Hepatocyte (in vitro differentiated cells): ENCODE data around the gene ASB16. TPM values are rescaled to one million over a fixed set of nuclear protein-coding genes. Genes with fewer than 3 reads are reported as not detected.

Experiments used
- DNase-seq: peaks from one replicate; pipeline ENCODE4 v3.0.0-alpha.2; 2016; ENCODE audit warnings: low spot score
- H2AFZ ChIP-seq: fragments of 200-600 bp; sonication (generic); 2 replicates; pipeline ENCODE4 v1.6.0; 2016; ENCODE audit warnings: antibody characterized with exemption, mild to moderate bottlenecking
- H3K27ac ChIP-seq: fragments of 200-600 bp; sonication (generic); 2 replicates; pipeline ENCODE4 v1.5.1; 2016; ENCODE audit warnings: mild to moderate bottlenecking
- H3K27me3 ChIP-seq: fragments of 200-600 bp; sonication (generic); 2 replicates; pipeline ENCODE4 v1.6.1; 2016
- H3K36me3 ChIP-seq: fragments of 200-600 bp; sonication (generic); replicated peaks from 2 replicates; pipeline ENCODE4 v1.5.1; 2016; ENCODE audit warnings: low read depth; ENCODE audit not compliant: insufficient read depth
- H3K4me1 ChIP-seq: fragments of 200-600 bp; sonication (generic); 2 replicates; pipeline ENCODE4 v1.5.1; 2016; ENCODE audit warnings: mild to moderate bottlenecking, moderate library complexity; ENCODE audit not compliant: insufficient read depth
- H3K4me2 ChIP-seq: fragments of 200-600 bp; sonication (generic); 2 replicates; pipeline ENCODE4 v1.6.0; 2016
- H3K4me3 ChIP-seq: fragments of 200-600 bp; sonication (generic); 2 replicates; pipeline ENCODE4 v1.5.1; 2016; ENCODE audit warnings: mild to moderate bottlenecking
- H3K79me2 ChIP-seq: fragments of 200-600 bp; sonication (generic); 2 replicates; pipeline ENCODE4 v1.6.0; 2017; ENCODE audit warnings: mild to moderate bottlenecking
- H3K9me2 ChIP-seq: fragments of 200-600 bp; sonication (generic); replicated peaks from 2 replicates; pipeline ENCODE4 v1.6.0; 2017; ENCODE audit warnings: mild to moderate bottlenecking; ENCODE audit not compliant: insufficient read depth
- H3K9me3 ChIP-seq: fragments of 200-600 bp; sonication (generic); 2 replicates; pipeline ENCODE4 v1.5.1; 2016; ENCODE audit warnings: low read depth, mild to moderate bottlenecking
- H4K20me1 ChIP-seq: fragments of 200-600 bp; sonication (generic); 2 replicates; pipeline ENCODE4 v1.6.0; 2016; ENCODE audit warnings: mild to moderate bottlenecking; ENCODE audit not compliant: insufficient read depth, poor library complexity, severe bottlenecking
- EZH2 ChIP-seq: fragments of 200-600 bp; sonication (generic); IDR thresholded peaks from 2 replicates; pipeline ENCODE4 v1.6.1; 2016; ENCODE audit warnings: antibody characterized with exemption, mild to moderate bottlenecking, borderline replicate concordance
- EZH2phosphoT487 ChIP-seq: fragments of 200-600 bp; sonication (generic); IDR thresholded peaks from one replicate; pipeline ENCODE4 v1.6.1; 2018; ENCODE audit warnings: antibody characterized with exemption, mild to moderate bottlenecking, low read depth, moderate library complexity; ENCODE audit not compliant: unreplicated experiment, severe bottlenecking
- WGBS: methylation state at CpG from one replicate; pipeline ENCODE4 v1.1.6; 2016; ENCODE audit warnings: low lambda C conversion rate; ENCODE audit errors: missing lambda C conversion rate; 5-methylcytosine and 5-hydroxymethylcytosine counted together
- polyA plus RNA-seq: library from polyadenylated mRNA; unstranded; fragments of >200 nt; fragmentation: Nextera tagmentation; extraction: Ambion mirVana; gene quantifications from 2 replicates; pipeline ENCODE4 v1.2.1, GENCODE V29; 2016
- total RNA-seq: library from RNA; depleted of rRNA; stranded (reverse); fragments of >200 nt; gene quantifications from 2 replicates; pipeline ENCODE4 v1.2.3, GENCODE V29; 2014
- TF ChIP-seq, protein P1 (sequence below): fragments of 200-600 bp; sonication (generic); IDR thresholded peaks from 2 replicates; pipeline ENCODE4 v1.5.1; 2016; ENCODE audit warnings: antibody characterized with exemption, mild to moderate bottlenecking; ENCODE audit not compliant: poor library complexity

Gene ASB16
- total and polyA plus RNA-seq, 2 experiments from 2014 or later, result 0.23 to 0.71 TPM

- peaks cover 3% of the 10 kb centered on the region for H3K4me1 ChIP-seq
- no peaks in the 10 kb centered on the region for H3K36me3 ChIP-seq
These were observed 36.8 kb downstream of the ASB16 start for GRCh38 chr17:44207319-44207718.

GRCh38 chr17:44207743-44208142, 37.2 kb downstream of the ASB16 start:
- no peak overlapping the region for H3K4me3 ChIP-seq
- WGBS, result 96% methylated on average over 5 of the region's 5 CpGs
- H3K4me2 ChIP-seq, result no peak overlapping the region
- no peaks in the 10 kb centered on the region for H3K9me3 ChIP-seq
- H3K4me1 ChIP-seq, result peaks cover 3% of the 10 kb centered on the region
- no peaks in the 10 kb centered on the region for H3K27me3 ChIP-seq
- H4K20me1 ChIP-seq, result no peaks in the 10 kb centered on the region
- no peaks in the 10 kb centered on the region for H3K79me2 ChIP-seq
- no peaks in the 10 kb centered on the region for H3K36me3 ChIP-seq
- H3K9me2 ChIP-seq, result no peaks in the 10 kb centered on the region
- H2AFZ ChIP-seq, result no peak overlapping the region
- TF ChIP-seq, protein P1, sequence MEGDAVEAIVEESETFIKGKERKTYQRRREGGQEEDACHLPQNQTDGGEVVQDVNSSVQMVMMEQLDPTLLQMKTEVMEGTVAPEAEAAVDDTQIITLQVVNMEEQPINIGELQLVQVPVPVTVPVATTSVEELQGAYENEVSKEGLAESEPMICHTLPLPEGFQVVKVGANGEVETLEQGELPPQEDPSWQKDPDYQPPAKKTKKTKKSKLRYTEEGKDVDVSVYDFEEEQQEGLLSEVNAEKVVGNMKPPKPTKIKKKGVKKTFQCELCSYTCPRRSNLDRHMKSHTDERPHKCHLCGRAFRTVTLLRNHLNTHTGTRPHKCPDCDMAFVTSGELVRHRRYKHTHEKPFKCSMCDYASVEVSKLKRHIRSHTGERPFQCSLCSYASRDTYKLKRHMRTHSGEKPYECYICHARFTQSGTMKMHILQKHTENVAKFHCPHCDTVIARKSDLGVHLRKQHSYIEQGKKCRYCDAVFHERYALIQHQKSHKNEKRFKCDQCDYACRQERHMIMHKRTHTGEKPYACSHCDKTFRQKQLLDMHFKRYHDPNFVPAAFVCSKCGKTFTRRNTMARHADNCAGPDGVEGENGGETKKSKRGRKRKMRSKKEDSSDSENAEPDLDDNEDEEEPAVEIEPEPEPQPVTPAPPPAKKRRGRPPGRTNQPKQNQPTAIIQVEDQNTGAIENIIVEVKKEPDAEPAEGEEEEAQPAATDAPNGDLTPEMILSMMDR, result no peak
- no peak for TF ChIP-seq EZH2
- TF ChIP-seq EZH2phosphoT487, result no peak
- H3K27ac ChIP-seq, result no peak overlapping the region
- no peak for DNase-seq

More at GRCh38 chr17:44207319-44207718, 36.8 kb downstream of the ASB16 start:
- Histone ChIP-seq H4K20me1 (no peaks in the 10 kb centered on the region), H3K9me3 (no peaks in the 10 kb centered on the region), H3K4me3 (no peak overlapping the region), H2AFZ (no peak overlapping the region), H3K79me2 (no peaks in the 10 kb centered on the region), H3K9me2 (no peaks in the 10 kb centered on the region), H3K27ac (no peak overlapping the region), H3K27me3 (no peaks in the 10 kb centered on the region), H3K4me2 (no peak overlapping the region)
- WGBS, result 98% methylated on average over 11 of the region's 17 CpGs
- no peak for DNase-seq
- TF ChIP-seq EZH2, result no peak
- TF ChIP-seq EZH2phosphoT487, result no peak
- TF ChIP-seq, protein P1, result no peak

DNA sequence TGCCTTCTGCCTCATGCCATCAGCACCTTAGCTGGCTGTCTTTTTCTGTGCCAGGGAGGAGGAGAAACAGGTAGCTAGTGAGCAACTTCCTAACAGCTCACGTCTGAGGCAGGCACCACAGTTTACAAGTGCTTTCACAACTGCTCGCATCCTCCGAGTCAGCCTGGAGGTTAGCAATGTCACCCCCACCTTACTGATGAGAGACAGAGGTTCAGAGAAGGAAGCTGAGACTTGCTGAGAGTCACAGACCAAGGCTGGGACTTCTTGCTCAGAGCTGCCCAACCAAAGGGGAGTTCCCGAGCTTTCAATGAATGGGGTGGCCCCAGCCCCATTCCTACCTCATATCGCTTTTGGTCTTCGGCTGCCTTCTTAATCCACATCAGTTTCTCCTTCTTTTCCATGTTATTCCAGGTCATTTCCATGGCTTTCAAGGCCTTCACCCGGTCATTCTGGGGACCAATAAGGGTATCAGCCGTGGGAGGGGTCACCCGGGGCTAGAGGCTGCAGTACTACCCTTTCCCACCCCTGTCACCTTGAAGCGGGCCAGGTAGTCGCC, 39.4 kb downstream of the ASB16 start:
- H4K20me1 ChIP-seq, result no peaks in the 10 kb centered on the region
- H2AFZ ChIP-seq, result no peak overlapping the region
- no peaks in the 10 kb centered on the region for H3K36me3 ChIP-seq
- H3K9me3 ChIP-seq, result no peaks in the 10 kb centered on the region
- H3K4me2 ChIP-seq, result peak overlapping the region; percentile 25
- no peak for DNase-seq
- no peaks in the 10 kb centered on the region for H3K27me3 ChIP-seq
- no peaks in the 10 kb centered on the region for H3K9me2 ChIP-seq
- 85% methylated on average over 11 of the region's 11 CpGs for WGBS
- no peak overlapping the region for H3K4me3 ChIP-seq
- TF ChIP-seq EZH2, result no peak
- no peak for TF ChIP-seq EZH2phosphoT487
- TF ChIP-seq, protein P1, result no peak
- peaks cover 3% of the 10 kb centered on the region for H3K4me1 ChIP-seq
- no peak overlapping the region for H3K27ac ChIP-seq
- no peaks in the 10 kb centered on the region for H3K79me2 ChIP-seq
